Mucosa of gallbladder (tissue), 1 donor: ENCODE data around the gene CPEB3. TPM values are rescaled to one million over a fixed set of nuclear protein-coding genes. Genes with fewer than 3 reads are reported as not detected.
"Not testable (repeated sequence)": the region's sequence is repeated elsewhere in the genome, so short reads cannot be mapped to it uniquely, and the experiment has no call there.

Experiments used
- DNase-seq: peaks from one replicate; pipeline ENCODE4 v3.0.0-alpha.2; 2020; ENCODE audit warnings: low spot score
- total RNA-seq: library from RNA; stranded (reverse); gene quantifications from one replicate; pipeline ENCODE4 v1.2.1, GENCODE V29; 2021
- donor health status: DM: no; HTN: no; CAD: no.

The CPEB3 gene
- total RNA-seq, 1 donor from 2014 or later = 9.7 TPM

DNA sequence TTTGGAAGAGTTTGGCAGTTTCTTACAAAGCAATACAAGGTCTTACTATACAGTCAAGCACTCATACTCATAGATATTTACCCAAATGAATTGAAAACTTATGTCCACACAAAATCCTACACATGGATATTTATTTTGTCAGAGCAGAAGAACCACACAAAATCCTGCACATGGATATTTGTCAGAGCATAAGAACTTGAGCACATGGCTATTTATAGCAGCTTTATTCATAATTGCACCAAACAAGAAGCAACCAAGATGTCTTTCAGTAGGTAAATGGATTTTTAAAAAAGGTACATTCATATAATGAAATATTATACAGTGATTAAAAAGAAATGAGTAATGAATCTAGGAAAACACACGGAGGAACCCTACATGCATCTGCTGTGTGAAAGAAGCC, 251.9 kb downstream of the CPEB3 start:
- DNase-seq = no peak

DNA sequence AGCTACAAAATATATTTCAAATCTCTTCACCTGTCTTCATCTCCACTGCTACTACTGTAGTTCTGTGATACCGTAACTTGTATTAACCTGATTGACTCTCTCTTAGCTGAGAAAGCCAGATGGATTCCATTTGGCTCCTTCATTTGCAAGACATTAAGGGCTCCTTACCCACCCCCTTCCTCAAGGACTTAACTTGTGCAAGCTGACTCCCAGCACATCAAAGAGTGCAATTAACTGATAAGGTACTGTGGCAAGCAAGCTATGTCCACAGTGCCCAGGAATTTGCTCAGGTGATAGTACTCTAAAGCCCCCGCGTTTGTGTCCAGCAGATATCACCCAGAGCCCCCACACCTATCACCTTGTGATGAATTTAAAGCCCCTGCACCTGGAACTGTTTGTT, 257.8 kb downstream of the CPEB3 start:
- DNase-seq = not testable (repeated sequence)

DNA sequence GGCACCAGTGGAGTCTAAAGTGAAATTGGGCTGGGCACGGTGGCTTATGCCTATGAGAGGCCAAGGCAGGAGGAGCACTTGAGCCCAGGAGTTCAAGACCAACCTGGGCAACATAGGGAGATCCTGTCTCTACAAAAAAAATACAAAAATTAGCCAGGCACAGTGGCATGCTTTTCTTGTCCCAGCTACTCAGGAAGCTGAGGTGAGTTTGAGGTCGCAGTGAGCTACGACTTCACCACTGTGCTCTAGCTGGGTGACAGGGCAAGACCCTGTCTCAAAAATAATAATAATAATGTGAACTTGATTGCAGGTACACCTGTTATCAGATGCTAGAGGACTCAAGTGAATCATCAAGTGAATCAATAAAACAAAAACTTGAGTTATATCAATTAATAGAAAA, 259.3 kb downstream of the CPEB3 start:
- no peak for DNase-seq

- DNase-seq = no peak
Measured at GRCh38 chr10:92027141-92027540, 263.7 kb downstream of the CPEB3 start.

GRCh38 chr10:92025340-92025739, 265.5 kb downstream of the CPEB3 start:
- DNase-seq = not testable (repeated sequence)

DNA sequence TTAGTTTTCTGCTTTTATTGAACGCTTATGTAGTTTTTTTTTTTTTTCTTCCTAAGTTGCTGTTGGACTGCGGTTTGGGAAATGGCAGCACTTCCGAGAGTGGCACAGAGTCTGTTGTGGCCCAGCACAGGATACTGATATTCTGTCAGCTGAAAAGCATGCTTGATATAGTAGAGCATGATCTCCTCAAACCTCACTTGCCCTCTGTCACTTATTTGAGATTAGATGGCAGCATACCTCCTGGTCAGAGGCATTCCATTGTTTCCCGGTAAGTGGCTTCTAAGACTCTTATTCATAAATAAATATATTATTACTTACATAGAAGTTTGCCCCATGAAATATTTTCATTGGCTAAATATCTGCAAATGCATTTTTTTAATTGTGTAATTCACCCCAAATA, 266.2 kb downstream of the CPEB3 start:
- DNase-seq = no peak

- no peak for DNase-seq
Measured at GRCh38 chr10:92014620-92015019, 276.3 kb downstream of the CPEB3 start.

- DNase-seq = no peak
Measured at GRCh38 chr10:92011560-92012214, 279.2 kb downstream of the CPEB3 start.

DNA sequence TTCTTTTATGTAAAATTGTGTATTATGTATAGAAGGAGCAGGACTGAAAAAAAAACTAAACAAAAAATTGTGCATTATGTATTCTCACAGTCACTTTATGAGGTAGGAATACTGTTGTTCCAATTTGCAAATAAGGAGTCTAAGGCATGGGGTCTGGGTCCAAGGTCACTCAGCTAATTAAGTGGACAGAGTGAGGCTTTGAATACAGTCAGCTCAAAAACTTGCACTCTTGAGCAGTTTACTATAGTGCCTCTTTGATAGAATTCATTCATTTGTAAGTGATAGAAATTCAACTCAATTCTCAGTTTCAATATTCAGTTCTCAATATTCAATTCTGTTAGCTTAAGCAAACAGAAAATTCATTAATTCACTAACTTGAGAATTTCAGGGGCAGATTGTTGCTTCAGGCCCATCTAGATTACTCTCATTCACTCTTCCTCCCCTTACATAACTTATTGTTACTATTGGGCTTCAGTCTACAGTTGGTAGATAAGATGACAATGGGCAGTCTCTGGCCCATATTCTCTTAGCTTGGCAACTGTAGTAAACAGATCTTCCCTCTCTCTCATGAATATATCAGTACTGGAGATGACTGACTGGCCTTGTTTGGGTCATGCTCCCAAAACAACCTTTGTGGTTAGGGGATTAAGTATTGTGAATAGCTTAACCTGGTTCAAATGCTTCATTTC, 280.7 kb downstream of the CPEB3 start:
- no peak for DNase-seq

DNA sequence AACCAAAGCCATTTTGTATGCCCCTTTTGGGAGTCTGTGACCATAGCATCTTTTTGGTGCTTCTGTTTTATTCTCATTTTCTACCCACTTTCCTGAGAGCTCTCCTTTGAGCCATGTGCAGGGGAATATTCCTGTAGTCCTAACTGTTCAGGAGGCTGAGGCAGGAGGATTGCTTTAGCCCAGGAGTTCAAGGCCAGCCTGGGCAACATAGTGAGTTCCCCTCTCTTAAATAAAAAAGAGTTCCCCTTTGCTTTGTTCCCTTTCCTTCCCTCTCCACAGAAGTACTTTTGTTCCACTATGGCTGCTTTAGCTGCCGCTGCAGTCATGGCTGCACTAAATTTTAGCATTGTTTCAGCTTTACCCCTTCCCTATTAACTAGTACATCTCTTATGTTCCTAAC, 281.4 kb downstream of the CPEB3 start:
- no peak for DNase-seq

- no peak for DNase-seq
Measured at GRCh38 chr10:92005978-92006377, 284.9 kb downstream of the CPEB3 start.

- no peak for DNase-seq
Measured at GRCh38 chr10:92003258-92003657, 287.6 kb downstream of the CPEB3 start.

DNA sequence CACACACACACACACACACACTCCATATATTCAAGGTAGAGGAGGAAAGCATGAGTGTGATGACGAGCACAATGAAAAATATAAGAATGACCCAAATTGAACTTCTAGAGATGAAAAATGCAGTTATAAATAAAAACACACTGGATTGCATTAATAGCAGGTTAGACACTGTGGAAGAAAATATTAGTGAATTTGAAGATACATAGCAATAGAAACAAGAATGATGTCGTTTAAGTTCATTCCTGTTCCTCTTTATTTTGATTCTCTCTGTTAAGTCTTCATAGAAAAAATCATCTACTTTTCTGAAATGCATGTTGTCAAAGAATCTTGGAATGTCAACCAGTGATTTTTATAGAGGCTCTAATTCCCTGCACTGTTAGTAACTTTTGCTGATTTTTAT, 288.9 kb downstream of the CPEB3 start:
- DNase-seq = no peak

- DNase-seq = no peak
Measured at GRCh38 chr10:92001581-92001980, 289.3 kb downstream of the CPEB3 start.

Other genes starting within 250 kb of the CPEB3 start
- 51.2 TPM for gene MARCHF5, start 89 bp upstream of the CPEB3 start, total RNA-seq